ENCODE data around the gene LEPROT. TPM values are rescaled to one million over a fixed set of nuclear protein-coding genes. Genes with fewer than 3 reads are reported as not detected.
A peak's percentile ranks its signal among the peaks of the same experiment; 100 is the strongest.

Gene LEPROT
- total RNA-seq, 1 donor from 2014 or later, result 128 TPM

DNA sequence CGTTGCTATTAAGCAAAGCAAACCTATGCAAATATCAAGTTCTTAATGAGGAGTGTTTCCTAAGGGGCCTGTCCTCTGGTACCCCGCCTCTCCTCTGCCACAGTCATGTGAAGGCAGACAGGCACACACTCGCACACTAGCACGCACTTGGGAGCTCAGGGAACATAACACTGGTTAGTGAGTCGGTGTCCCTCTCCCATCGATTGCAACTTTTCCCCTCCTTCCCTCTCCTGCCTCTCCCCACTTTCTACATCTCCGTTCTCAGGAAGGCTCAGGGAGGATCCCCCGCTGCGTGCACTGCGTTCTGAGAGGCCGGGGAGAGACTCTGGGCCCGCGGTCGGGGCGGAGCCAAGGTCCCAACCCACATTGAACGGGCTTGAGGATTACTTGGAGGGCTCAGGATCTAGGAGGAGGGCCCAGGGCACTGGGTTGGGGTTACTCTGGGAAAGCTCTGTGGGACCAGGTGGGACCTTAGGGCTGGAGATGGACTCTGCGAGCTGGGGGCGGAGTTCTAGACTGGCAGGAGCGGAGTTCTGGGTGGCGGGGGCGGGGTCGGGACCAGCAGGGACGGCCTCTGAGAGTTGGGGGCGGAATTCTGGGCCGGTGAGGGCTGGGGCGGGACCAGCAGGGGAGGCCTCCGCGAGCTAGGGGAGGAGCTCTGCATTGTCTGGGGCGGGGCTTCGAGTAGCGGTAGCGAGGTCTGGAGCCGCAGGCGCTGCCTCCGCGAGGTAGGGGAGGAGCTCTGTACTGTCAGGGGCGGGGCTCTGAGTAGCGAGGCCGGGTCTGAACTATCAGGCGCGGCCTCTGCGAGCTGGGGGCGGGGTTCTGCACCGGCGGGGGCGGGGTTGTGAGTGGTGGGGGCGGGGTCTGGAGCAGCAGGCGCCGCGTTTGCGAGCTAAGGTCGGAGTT, 533 bp upstream of the LEPROT start:
- H3K4me3 Mint-ChIP-seq (ENCODE audit: unreplicated experiment), result no peak overlapping the region
- no peaks in the 10 kb centered on the region for H3K9me3 Mint-ChIP-seq (ENCODE audit: low read depth)
- H3K36me3 Mint-ChIP-seq (ENCODE audit: low read depth), result no peaks in the 10 kb centered on the region
- H3K27me3 Mint-ChIP-seq (ENCODE audit: low read depth), result no peaks in the 10 kb centered on the region
- TF ChIP-seq, protein P1, sequence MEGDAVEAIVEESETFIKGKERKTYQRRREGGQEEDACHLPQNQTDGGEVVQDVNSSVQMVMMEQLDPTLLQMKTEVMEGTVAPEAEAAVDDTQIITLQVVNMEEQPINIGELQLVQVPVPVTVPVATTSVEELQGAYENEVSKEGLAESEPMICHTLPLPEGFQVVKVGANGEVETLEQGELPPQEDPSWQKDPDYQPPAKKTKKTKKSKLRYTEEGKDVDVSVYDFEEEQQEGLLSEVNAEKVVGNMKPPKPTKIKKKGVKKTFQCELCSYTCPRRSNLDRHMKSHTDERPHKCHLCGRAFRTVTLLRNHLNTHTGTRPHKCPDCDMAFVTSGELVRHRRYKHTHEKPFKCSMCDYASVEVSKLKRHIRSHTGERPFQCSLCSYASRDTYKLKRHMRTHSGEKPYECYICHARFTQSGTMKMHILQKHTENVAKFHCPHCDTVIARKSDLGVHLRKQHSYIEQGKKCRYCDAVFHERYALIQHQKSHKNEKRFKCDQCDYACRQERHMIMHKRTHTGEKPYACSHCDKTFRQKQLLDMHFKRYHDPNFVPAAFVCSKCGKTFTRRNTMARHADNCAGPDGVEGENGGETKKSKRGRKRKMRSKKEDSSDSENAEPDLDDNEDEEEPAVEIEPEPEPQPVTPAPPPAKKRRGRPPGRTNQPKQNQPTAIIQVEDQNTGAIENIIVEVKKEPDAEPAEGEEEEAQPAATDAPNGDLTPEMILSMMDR (IDR thresholded peaks at IDR 0.05), result no peak
- peaks cover 35% of the 10 kb centered on the region for H3K4me1 Mint-ChIP-seq (ENCODE audit: low read depth)
- peak overlapping the region; percentile 99 for H3K27ac Mint-ChIP-seq (ENCODE audit: unreplicated experiment)
- peak; percentile 99 for DNase-seq (ENCODE audit: low spot score)

DNA sequence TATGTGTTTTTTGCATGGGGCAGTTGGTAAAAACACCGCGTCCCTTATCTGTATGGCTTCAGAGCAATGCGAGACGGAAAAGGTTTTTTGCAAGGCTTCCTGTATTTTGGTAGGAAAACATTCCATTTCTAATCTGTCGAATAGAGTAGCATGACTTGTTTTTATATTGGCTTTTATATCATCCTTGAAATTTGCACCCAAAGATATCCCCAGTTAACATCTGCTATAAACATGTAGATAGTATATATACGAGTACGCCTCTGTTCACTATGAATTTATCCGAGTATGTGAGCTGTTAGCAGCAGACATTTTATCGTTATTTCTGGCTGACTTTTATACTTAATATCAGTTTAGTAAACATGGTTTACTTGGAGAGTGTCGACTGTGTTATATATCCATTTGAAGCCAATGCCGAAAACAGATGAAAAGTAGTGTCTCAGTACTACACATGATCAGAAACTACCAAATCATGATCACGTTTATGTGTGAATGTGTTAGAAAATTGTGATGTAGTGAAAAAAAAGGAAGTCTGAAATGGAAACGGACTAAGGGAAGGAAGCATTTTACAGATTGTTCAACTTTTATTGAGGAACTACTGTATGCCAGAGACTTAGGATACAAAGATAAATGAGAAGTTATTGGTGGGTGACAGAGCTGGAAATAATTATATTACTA, 1.0 kb downstream of the LEPROT start:
- TF ChIP-seq, protein P1 (IDR thresholded peaks at IDR 0.05), result no peak
- H3K9me3 Mint-ChIP-seq (ENCODE audit: low read depth), result no peaks in the 10 kb centered on the region
- H3K36me3 Mint-ChIP-seq (ENCODE audit: low read depth), result peaks cover 10% of the 10 kb centered on the region
- no peaks in the 10 kb centered on the region for H3K27me3 Mint-ChIP-seq (ENCODE audit: low read depth)
- H3K4me3 Mint-ChIP-seq (ENCODE audit: unreplicated experiment), result no peak overlapping the region
- H3K27ac Mint-ChIP-seq (ENCODE audit: unreplicated experiment), result no peak overlapping the region
- H3K4me1 Mint-ChIP-seq (ENCODE audit: low read depth), result peaks cover 48% of the 10 kb centered on the region
- DNase-seq (ENCODE audit: low spot score), result no peak

DNA sequence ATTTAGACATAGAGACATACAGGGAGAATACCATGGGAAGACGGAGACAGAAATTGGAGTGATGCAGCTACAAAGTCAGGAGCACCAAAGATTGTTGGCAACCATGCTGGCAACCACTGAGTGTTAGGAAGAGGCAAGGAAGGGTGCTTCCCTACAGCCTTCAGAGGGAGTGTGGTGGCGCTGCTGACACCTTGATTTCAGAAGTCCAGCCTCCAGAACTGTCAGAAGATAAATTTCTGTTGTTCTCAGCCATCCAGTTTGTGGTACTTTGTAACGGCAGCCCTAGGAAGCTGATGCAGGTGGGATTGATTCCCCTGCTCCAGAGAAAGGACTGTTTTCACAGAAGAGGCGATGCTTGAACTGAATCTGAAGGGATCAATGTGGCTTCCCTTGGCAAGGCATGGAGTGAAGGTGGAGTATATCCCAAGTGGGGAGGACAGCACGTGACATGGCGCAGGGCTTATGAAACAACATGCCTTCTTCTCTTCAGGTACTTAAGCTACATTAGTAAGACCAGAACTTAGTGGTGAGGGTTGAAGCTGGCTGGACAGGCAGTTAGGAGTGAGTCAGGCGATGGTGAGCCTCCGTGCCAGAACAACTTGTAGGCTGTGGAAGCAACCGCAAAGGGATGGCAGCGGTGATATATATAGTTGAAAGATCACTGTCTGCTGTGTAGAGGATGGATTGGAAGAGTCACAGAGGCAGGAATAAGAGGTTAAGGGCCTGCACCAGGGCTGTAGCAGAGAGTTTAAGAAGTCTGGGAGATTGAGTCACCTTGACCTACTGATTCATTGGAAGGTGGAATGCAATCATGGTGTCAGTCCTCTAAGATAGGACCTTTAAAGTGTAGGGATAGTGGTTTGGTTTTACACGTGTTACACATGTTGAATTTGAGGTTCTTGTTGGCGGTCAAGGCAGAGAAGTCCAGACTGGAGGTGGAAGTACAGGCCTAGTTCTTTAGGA, 2.1 kb downstream of the LEPROT start:
- peaks cover 43% of the 10 kb centered on the region for H3K4me1 Mint-ChIP-seq (ENCODE audit: low read depth)
- no peaks in the 10 kb centered on the region for H3K27me3 Mint-ChIP-seq (ENCODE audit: low read depth)
- H3K36me3 Mint-ChIP-seq (ENCODE audit: low read depth), result peaks cover 11% of the 10 kb centered on the region
- no peak overlapping the region for H3K27ac Mint-ChIP-seq (ENCODE audit: unreplicated experiment)
- TF ChIP-seq, protein P1 (IDR thresholded peaks at IDR 0.05), result no peak
- H3K9me3 Mint-ChIP-seq (ENCODE audit: low read depth), result no peaks in the 10 kb centered on the region
- DNase-seq (ENCODE audit: low spot score), result no peak
- H3K4me3 Mint-ChIP-seq (ENCODE audit: unreplicated experiment), result no peak overlapping the region

DNA sequence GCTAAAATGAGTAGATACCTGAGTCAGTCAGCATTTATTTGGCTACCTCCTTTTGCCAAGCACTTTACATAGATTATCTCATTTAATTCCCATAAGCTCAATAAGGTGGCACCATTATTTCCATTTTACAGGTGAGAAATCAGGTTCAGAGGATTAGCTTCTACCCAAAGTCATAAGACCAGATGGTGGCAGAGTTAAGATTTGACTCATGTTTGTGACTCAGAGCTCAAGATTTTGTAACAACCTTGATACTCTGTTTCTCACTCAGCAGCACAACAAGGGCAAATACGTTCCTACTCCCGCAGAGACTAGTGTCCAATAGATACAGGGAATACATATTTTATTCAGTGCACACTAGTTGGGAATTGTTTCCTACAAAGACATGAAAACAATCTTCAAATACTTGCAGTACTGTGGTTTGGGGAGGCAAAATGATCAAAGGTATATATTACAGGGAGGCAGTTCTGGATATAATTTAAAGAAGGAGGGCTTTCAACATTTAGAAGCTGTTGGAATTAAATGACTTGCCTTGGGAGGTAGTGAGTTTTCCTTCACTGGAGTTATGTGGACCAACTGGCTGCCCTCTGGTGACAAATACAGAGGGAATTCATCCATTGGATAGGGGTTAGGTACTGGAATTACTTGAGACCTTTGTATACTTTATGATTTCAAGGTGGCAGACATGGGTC, 3.6 kb downstream of the LEPROT start:
- TF ChIP-seq, protein P1 (IDR thresholded peaks at IDR 0.05), result peak; percentile 16

More for the DNA sequence above, 3.6 kb downstream of the LEPROT start:
- H3K27ac Mint-ChIP-seq (ENCODE audit: unreplicated experiment), result peak overlapping the region; percentile 88
- no peak for DNase-seq (ENCODE audit: low spot score)
- no peaks in the 10 kb centered on the region for H3K27me3 Mint-ChIP-seq (ENCODE audit: low read depth)
- H3K9me3 Mint-ChIP-seq (ENCODE audit: low read depth), result no peaks in the 10 kb centered on the region
- peaks cover 34% of the 10 kb centered on the region for H3K4me1 Mint-ChIP-seq (ENCODE audit: low read depth)
- H3K4me3 Mint-ChIP-seq (ENCODE audit: unreplicated experiment), result no peak overlapping the region
- peaks cover 14% of the 10 kb centered on the region for H3K36me3 Mint-ChIP-seq (ENCODE audit: low read depth)
